Measurements from ENCODE around the gene MAN2B2.

MAN2B2 gene

DNA sequence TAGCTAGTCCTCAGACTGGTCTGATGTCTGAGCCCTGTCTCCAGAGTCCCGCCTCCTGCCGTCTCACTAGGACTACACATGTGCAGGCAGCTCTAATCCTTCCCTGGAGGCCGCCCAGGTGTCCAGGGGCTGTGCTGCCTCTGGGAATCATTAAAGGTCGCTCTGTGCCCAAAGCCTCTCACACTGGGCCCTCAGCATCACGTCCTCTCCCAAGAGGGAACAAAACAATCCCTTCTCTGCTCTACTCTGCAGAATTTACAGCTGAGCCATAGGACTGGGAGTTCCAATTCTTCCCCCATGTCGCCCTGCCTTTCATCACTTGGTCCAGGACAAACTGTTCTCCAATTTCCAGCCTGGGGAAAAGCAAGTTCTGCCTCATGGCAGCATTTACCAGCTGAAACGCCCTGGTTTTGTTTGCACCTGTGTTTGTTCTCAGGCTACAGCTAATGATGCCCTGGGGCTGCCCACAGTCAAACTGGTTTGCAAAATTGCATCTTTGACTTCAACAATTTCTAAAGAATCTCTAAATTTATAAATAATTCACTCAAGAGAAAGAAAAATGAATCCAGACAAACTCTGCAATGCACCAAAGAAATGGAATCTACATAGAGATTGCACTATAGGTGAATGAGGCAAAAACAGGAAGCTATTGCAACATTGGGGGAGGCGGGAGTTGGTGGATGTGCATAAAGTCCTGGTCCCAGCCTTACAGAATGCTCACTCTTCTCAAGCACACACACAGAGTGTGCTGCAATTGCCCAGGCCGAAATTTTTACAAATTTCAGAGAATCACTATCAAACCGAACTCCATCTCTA is 58.3 kb downstream of the MAN2B2 start:
- Histone ChIP-seq H3K4me2 (peak overlapping the region; percentile 26; the same call in 1 of the 2 replicates), H3K9me3 (no peaks in the 10 kb centered on the region; the same call in 1 of the 2 replicates), H3K27me3 (no peaks in the 10 kb centered on the region), H4K20me1 (no peaks in the 10 kb centered on the region), H3K9ac (no peak overlapping the region), H3K27ac (0 out of 2 replicates have a peak overlapping the region, but pooled peaks have one; percentile 1), H3K4me1 (peaks cover 29% of the 10 kb centered on the region), H3K36me3 (no peaks in the 10 kb centered on the region), H3K4me3 (no peak overlapping the region)
- TF ChIP-seq Cebpa-rat (IDR thresholded peaks at IDR 0.05), result peak; percentile 77; the same call in 1 of the 2 replicates

DNA sequence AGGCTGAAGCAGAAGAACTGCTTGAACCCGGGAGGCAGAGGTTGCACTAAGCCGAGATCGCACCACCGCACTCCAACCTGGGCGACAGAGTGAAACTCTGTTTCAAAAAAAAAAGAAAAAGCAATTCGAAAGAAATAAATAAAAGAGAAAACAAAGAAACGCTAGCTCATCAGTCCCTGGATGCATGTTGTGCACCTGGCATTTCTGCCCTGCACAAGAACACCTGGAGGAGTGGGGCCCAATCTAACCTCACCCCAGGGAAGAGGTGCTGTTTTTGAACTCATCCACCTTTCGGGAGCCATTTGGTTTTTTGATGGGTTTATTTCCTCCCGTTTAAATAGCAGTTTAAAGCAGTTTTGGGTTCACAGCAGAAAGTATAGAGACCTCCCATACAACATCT is 59.8 kb downstream of the MAN2B2 start:
- Histone ChIP-seq H3K4me1 (peaks cover 37% of the 10 kb centered on the region), H3K9me3 (no peaks in the 10 kb centered on the region; the same call in 1 of the 2 replicates), H3K4me3 (no peak overlapping the region), H3K27me3 (no peaks in the 10 kb centered on the region), H3K36me3 (no peaks in the 10 kb centered on the region), H3K27ac (no peak overlapping the region), H3K9ac (no peak overlapping the region), H4K20me1 (no peaks in the 10 kb centered on the region), H3K4me2 (no peak overlapping the region)
- TF ChIP-seq Cebpa-rat (IDR thresholded peaks at IDR 0.05), result no peak

DNA sequence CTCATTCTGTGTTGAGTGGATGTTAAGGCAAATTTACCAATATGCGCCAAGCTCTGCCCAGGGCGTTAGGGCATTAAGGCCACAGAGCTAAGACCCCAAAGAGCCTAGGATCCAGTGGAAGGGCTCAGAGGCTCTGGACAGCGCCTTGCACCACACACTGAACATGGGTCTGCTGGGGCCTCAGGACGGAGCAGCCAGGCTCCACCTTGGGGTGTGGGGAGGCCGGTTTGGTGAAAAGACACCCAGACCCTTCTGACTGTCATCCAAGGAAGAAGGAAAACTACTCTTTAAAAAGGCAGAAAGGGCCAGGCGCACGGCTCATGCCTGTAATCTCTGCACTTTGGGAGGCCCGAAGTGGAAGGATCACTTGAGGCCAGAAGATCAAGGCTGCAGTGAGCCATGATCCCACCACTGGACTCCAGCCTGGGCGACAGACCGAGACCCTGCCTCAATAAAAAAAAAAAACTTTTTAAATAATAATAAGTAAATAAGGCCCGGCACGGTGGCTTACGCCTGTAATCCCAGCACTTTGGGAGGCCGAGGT is 64.2 kb downstream of the MAN2B2 start:
- Histone ChIP-seq H4K20me1 (peaks cover 29% of the 10 kb centered on the region), H3K36me3 (peaks cover 26% of the 10 kb centered on the region), H3K4me3 (no peak overlapping the region), H3K4me2 (peak overlapping the region; percentile 87), H3K4me1 (peaks cover 34% of the 10 kb centered on the region), H3K27ac (no peak overlapping the region), H3K27me3 (no peaks in the 10 kb centered on the region), H3K9me3 (no peaks in the 10 kb centered on the region), H3K9ac (no peak overlapping the region)
- TF ChIP-seq Cebpa-rat (IDR thresholded peaks at IDR 0.05), result no peak

DNA sequence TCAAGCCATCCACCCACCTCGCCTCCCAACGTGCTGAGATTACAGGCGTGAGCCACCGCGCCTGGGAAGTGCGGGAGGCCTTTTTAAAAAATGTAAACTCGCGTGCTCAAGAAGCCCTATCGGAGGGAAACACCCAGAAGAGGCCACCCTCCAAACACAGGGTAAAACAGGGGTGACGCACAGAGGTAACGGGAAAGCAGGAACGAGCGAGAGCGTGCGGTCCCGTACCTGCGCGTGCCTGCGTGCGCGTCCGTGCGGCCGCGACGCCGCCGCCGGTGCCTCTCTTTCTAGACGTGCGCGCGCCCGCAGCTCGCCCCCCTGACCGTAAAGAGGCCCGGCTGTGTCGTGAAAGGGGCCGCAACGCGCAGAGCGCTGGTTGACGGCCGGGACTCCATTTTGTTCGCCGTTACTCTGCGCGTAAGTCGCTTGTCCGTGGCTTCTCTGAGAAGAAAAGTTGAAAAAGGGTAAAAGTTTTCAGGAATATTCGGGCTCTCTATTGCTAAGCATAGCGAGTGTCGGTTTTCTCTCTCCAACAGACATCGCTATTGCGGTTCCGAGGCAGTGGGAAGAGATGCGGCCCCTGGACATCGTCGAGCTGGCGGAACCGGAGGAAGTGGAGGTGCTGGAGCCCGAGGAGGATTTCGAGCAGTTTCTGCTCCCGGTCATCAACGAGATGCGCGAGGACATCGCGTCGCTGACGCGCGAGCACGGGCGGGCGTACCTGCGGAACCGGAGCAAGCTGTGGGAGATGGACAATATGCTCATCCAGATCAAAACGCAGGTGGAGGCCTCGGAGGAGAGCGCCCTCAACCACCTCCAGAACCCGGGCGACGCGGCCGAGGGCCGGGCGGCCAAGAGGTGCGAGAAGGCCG is 65.5 kb downstream of the MAN2B2 start, which contains the start of gene MRFAP1:
Gene MRFAP1, plus strand, starts transcription at position 394 of the 872 bp plus-strand sequence. Its CDS starts 178 bp downstream, at position 572.
- H3K9ac ChIP-seq, result peak within 1 kb of the TSS; percentile 96
- H3K4me2 ChIP-seq, result peak within 1 kb of the TSS; percentile 94
- peak within 1 kb of the TSS; percentile 98 for H3K4me3 ChIP-seq
- peaks cover 27% of the 10 kb centered on the region for H3K36me3 ChIP-seq
- H3K4me1 ChIP-seq, result peaks cover 32% of the 10 kb centered on the region
- peak within 1 kb of the TSS; percentile 94 for H3K27ac ChIP-seq
- H3K9me3 ChIP-seq, result no peaks in the 10 kb centered on the region
- no peaks in the 10 kb centered on the region for H3K27me3 ChIP-seq
- peaks cover 29% of the 10 kb centered on the region for H4K20me1 ChIP-seq
- no peak for TF ChIP-seq Cebpa-rat (IDR thresholded peaks at IDR 0.05)

DNA sequence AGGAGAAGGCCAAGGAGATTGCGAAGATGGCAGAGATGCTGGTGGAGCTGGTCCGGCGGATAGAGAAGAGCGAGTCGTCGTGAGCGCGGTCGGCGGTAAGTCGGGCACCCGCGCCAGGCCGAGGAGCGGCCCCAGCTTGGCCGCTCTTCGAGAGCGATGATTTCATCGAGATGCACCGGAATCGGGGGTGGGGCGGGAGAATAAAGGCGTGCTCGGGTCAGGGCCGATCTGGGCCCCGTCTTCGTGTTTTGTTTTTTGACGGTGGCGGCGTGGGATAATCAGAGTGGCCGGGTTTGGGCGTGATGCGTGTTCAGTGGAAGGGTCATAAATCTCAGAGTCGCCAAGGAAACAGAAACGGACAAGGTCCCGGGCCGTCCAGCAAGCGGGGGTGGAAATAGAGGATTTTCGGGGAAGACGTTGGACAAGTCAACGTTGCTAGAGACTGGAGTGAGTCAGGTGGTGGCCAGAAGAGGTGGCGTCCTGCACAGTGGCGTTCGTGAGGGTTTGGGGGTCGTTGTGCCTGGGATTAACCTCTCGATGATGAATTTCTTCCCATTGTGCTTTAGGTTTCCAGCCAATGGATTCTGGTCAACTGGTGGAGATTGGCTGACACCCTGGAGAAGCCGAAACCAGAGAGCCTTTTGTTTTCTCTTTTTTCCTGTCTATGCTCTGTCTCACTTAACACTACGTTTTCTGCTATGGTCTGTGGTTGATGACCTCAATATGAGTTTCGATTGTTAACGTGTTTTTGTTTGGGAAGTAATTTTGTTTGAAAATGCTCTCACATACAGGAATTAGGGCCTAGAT is 66.4 kb downstream of the MAN2B2 start:
- peaks cover 29% of the 10 kb centered on the region for H4K20me1 ChIP-seq
- no peak for TF ChIP-seq Cebpa-rat (IDR thresholded peaks at IDR 0.05)
- no peaks in the 10 kb centered on the region for H3K9me3 ChIP-seq
- peak overlapping the region; percentile 94 for H3K27ac ChIP-seq
- no peaks in the 10 kb centered on the region for H3K27me3 ChIP-seq
- peak overlapping the region; percentile 96 for H3K9ac ChIP-seq
- peaks cover 27% of the 10 kb centered on the region for H3K36me3 ChIP-seq
- H3K4me1 ChIP-seq, result peaks cover 32% of the 10 kb centered on the region
- peak overlapping the region; percentile 98 for H3K4me3 ChIP-seq
- H3K4me2 ChIP-seq, result peak overlapping the region; percentile 94

DNA sequence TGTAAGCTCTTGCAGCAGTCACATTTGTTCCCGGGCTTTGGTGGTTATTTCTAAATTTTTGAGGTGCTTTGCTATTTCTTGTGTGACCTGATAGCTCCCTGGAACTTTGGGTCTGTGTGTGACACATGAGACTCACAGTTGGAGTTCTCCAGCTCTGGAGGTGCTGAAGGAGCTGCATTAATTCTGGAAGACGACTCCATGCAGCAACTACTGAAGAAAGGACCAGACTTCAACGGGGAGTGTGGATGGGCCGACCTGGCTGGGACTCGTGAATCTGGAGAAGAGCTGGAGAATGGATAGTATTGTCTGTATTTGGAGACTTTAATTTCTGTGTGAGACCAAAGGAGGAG is 67.0 kb downstream of the MAN2B2 start:
- H3K27ac ChIP-seq, result peak overlapping the region; percentile 94

DNA sequence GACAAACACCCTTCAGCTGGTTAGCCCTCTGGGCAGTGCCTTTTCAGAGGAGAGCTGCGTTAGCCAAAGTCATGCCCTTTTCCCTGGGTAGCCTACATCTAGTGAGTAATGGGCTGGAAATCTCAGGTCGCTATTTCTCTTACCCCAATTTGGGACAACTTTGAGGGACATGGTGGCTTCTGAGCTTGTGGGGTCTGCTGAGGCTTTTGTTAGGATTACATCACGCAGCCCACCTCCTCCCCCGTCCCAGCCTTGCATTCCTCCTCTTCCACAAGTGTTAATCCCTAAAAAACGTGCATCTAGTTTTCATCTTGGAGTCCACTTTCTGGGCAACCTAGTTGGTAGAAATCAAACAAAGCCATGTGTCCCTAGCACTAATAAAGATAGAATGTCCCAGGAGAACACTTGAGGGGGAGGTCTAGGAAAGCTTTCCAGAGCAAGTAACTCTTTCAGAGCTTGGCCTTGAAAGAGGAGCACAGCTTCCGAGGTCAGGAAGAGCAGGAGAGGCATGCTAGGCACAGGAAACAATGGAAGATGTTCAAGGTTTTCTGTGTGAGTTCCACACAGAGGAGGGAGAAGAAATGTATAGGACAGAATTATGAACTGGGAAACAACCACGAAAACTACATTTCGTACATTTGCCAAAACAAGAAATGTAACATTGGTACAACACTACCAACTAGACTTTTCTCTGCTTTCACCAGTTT is 68.3 kb downstream of the MAN2B2 start:
- Histone ChIP-seq H3K4me1 (peaks cover 47% of the 10 kb centered on the region), H3K4me3 (no peak overlapping the region), H3K27me3 (no peaks in the 10 kb centered on the region), H3K4me2 (peak overlapping the region; percentile 94), H3K9me3 (no peaks in the 10 kb centered on the region), H3K36me3 (peaks cover 27% of the 10 kb centered on the region), H3K27ac (no peak overlapping the region), H4K20me1 (peaks cover 29% of the 10 kb centered on the region), H3K9ac (no peak overlapping the region)
- no peak for TF ChIP-seq Cebpa-rat (IDR thresholded peaks at IDR 0.05)

More for the DNA sequence above, 67.0 kb downstream of the MAN2B2 start:
- Histone ChIP-seq H3K9ac (peak overlapping the region; percentile 96), H3K4me3 (peak overlapping the region; percentile 98), H3K4me1 (peaks cover 35% of the 10 kb centered on the region), H3K36me3 (peaks cover 27% of the 10 kb centered on the region), H3K27me3 (no peaks in the 10 kb centered on the region), H3K4me2 (peak overlapping the region; percentile 94), H4K20me1 (peaks cover 29% of the 10 kb centered on the region), H3K9me3 (no peaks in the 10 kb centered on the region)
- no peak for TF ChIP-seq Cebpa-rat (IDR thresholded peaks at IDR 0.05)

DNA sequence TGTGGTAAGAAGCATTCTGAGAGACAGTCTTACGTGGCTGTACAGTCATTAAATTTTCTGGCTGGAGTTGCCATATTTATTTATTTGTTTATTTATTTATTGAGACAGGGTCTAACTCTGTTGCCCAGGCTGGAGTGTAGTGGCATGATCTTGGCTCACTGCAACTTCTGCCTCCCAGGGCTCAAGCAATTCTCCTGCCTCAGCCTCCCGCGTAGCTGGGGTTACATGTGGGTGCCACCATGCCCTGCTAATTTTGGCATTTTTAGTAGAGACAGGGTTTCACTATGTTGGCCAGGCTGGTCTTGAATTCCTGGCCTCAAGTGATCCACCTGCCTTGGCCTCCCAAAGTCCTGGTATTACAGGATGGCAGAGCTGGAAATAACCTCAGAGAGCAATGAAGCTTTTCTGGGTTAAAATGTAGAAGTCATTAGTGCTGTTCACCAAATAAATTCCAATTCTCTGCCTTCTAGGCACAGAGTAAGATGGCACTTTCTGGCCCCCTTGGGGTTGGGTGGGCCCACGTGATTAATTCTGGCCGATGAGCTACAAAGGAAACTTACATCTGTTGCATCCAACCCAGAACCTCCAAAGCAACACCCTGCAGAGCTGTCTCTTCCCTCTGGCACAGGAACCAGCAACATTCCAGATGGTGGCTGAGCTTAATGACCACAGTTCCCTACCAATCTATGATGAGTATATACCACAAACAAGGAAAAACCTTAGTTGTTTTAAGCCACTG is 70.0 kb downstream of the MAN2B2 start:
- TF ChIP-seq Cebpa-rat (IDR thresholded peaks at IDR 0.05), result no peak
- H3K4me1 ChIP-seq, result peaks cover 36% of the 10 kb centered on the region

More for the DNA sequence above, 70.0 kb downstream of the MAN2B2 start:
- H3K4me3 ChIP-seq, result no peak overlapping the region
- H3K9ac ChIP-seq, result no peak overlapping the region
- H3K27me3 ChIP-seq, result no peaks in the 10 kb centered on the region
- H3K4me2 ChIP-seq, result no peak overlapping the region
- H3K27ac ChIP-seq, result no peak overlapping the region
- H4K20me1 ChIP-seq, result peaks cover 29% of the 10 kb centered on the region
- H3K36me3 ChIP-seq, result peaks cover 27% of the 10 kb centered on the region
- H3K9me3 ChIP-seq, result peaks cover 6% of the 10 kb centered on the region; the same call in 1 of the 2 replicates
